Measurements from ENCODE around the gene ADRA2A.
A peak's percentile ranks its signal among the peaks of the same experiment; 100 is the strongest.

Gene ADRA2A

GRCh38 chr10:111083222-111084095 is 6.6 kb downstream of the ADRA2A start:
- no peak for DNase-seq (ENCODE audit: low read depth)

GRCh38 chr10:111084366-111085255 is 7.8 kb downstream of the ADRA2A start:
- DNase-seq (ENCODE audit: low read depth), result peak; percentile 3

- DNase-seq (ENCODE audit: low read depth), result no peak
Observed at GRCh38 chr10:111085690-111086353, 9.0 kb downstream of the ADRA2A start.

- no peak for DNase-seq (ENCODE audit: low read depth)
Observed at GRCh38 chr10:111086574-111086973, 9.7 kb downstream of the ADRA2A start.

- DNase-seq (ENCODE audit: low read depth), result no peak
Observed at GRCh38 chr10:111087331-111087756, 10.5 kb downstream of the ADRA2A start.

GRCh38 chr10:111087968-111088505 is 11.2 kb downstream of the ADRA2A start:
- DNase-seq (ENCODE audit: low read depth), result no peak

GRCh38 chr10:111089293-111089692 is 12.5 kb downstream of the ADRA2A start:
- DNase-seq (ENCODE audit: low read depth), result no peak

- no peak for DNase-seq (ENCODE audit: low read depth)
Observed at GRCh38 chr10:111091833-111092232, 15.0 kb downstream of the ADRA2A start.

GRCh38 chr10:111093741-111094380 is 17.0 kb downstream of the ADRA2A start:
- DNase-seq (ENCODE audit: low read depth), result peak; percentile 71

GRCh38 chr10:111098679-111099437 is 22.0 kb downstream of the ADRA2A start:
- DNase-seq (ENCODE audit: low read depth), result peak; percentile 33

GRCh38 chr10:111100198-111100597 is 23.4 kb downstream of the ADRA2A start:
- DNase-seq (ENCODE audit: low read depth), result no peak

- DNase-seq (ENCODE audit: low read depth), result no peak
Observed at GRCh38 chr10:111101796-111102195, 25.0 kb downstream of the ADRA2A start.

GRCh38 chr10:111102359-111102837 is 25.6 kb downstream of the ADRA2A start:
- DNase-seq (ENCODE audit: low read depth), result no peak

GRCh38 chr10:111103196-111103840 is 26.5 kb downstream of the ADRA2A start:
- no peak for DNase-seq (ENCODE audit: low read depth)

GRCh38 chr10:111104811-111105210 is 28.0 kb downstream of the ADRA2A start:
- no peak for DNase-seq (ENCODE audit: low read depth)

- no peak for DNase-seq (ENCODE audit: low read depth)
Observed at GRCh38 chr10:111106081-111106480, 29.3 kb downstream of the ADRA2A start.

- no peak for DNase-seq (ENCODE audit: low read depth)
Observed at GRCh38 chr10:111107023-111107422, 30.2 kb downstream of the ADRA2A start.

GRCh38 chr10:111107846-111108245 is 31.0 kb downstream of the ADRA2A start:
- no peak for DNase-seq (ENCODE audit: low read depth)

- DNase-seq (ENCODE audit: low read depth), result no peak
Observed at GRCh38 chr10:111108441-111108840, 31.6 kb downstream of the ADRA2A start.

Measured in ELR (cell line).